SH-SY5Y (cell line): ENCODE measurements around the gene COA6.

ENCODE experiments used
- GATA2 ChIP-seq: IDR thresholded peaks from 2 replicates; pipeline ENCODE4 v1.6.1; 2011; ENCODE audit warnings: mild to moderate bottlenecking, low read depth, low read length
- GATA3 ChIP-seq: IDR thresholded peaks from 2 replicates; pipeline ENCODE4 v1.6.1; 2011; ENCODE audit warnings: low read depth, mild to moderate bottlenecking, low read length, moderate library complexity

DNA sequence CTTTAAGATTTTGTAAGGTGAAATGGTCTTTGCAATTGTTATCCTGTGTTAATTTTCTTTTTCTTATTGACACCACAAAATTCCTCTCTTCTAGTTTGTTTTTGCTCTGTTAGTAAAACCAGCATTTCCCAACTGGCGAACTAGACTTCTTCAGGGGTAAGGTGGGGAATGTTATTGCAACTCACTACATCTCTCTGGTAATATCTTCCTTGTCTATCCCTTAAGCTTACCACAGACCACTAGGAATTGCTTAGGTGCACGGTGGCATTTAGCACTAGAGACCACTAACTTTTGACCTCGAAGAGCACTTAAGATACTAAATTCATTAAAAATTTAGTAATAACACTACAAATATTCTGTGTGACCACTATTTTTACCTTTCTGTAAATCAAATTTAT, 4.2 kb upstream of the COA6 start:
- no peak for TF ChIP-seq GATA2
- TF ChIP-seq GATA3 = no peak
